ENCODE measurements around the gene LONRF2. TPM values are rescaled to one million over a fixed set of nuclear protein-coding genes. Genes with fewer than 3 reads are reported as not detected.
A peak's percentile ranks its signal among the peaks of the same experiment; 100 is the strongest.

The LONRF2 gene
- polyA plus RNA-seq, 2 donors, result 0.33 to 0.51 TPM

GRCh38 chr2:100303744-100304143, 18.6 kb downstream of the LONRF2 start:
- peaks cover 0 to 2% of the 10 kb centered on the region in 2 donors for H3K9me3 ChIP-seq (ENCODE audit: control insufficient read depth in 2 of 2, insufficient read depth in 1 of 2, low read depth in 1 of 2, low read length in 1 of 2)
- no peaks in the 10 kb centered on the region for H3K36me3 ChIP-seq (ENCODE audit: control insufficient read depth in 2 of 2, insufficient read depth in 2 of 2, low read length in 1 of 2)
- H3K4me3 ChIP-seq (ENCODE audit: low read depth in 1 of 2, low read length in 2 of 2), result no peak overlapping the region
- 89 to 95% methylated on average over 1 of the region's 1 CpG for WGBS, 2 donors
- no peak overlapping the region for H3K27ac ChIP-seq (ENCODE audit: low read depth in 2 of 2, low read length in 1 of 2)
- H3K4me1 ChIP-seq (ENCODE audit: control insufficient read depth in 2 of 2, insufficient read depth in 2 of 2, low read length in 1 of 2), result no peaks in the 10 kb centered on the region
- H3K27me3 ChIP-seq (ENCODE audit: control insufficient read depth in 1 of 2, insufficient read depth in 2 of 2, low read length in 2 of 2), result no peaks in the 10 kb centered on the region

GRCh38 chr2:100302585-100302892, 19.8 kb downstream of the LONRF2 start:
- Histone ChIP-seq H3K4me3 (ENCODE audit: low read depth in 1 of 2, low read length in 2 of 2) (no peak overlapping the region), H3K27me3 (ENCODE audit: control insufficient read depth in 1 of 2, insufficient read depth in 2 of 2, low read length in 2 of 2) (no peaks in the 10 kb centered on the region), H3K4me1 (ENCODE audit: control insufficient read depth in 2 of 2, insufficient read depth in 2 of 2, low read length in 1 of 2) (no peaks in the 10 kb centered on the region), H3K9me3 (ENCODE audit: control insufficient read depth in 2 of 2, insufficient read depth in 1 of 2, low read depth in 1 of 2, low read length in 1 of 2) (peaks cover 0 to 2% of the 10 kb centered on the region in 2 donors), H3K27ac (ENCODE audit: low read depth in 2 of 2, low read length in 1 of 2) (no peak overlapping the region), H3K36me3 (ENCODE audit: control insufficient read depth in 2 of 2, insufficient read depth in 2 of 2, low read length in 1 of 2) (no peaks in the 10 kb centered on the region)
- 62 to 73% methylated on average over 3 of the region's 3 CpGs for whole genome bisulfite sequencing, 2 donors

GRCh38 chr2:100301881-100302584, 20.3 kb downstream of the LONRF2 start:
- 78 to 82% methylated on average over 7 of the region's 7 CpGs for WGBS, 2 donors
- H3K36me3 ChIP-seq (ENCODE audit: control insufficient read depth in 2 of 2, insufficient read depth in 2 of 2, low read length in 1 of 2), result no peaks in the 10 kb centered on the region

GRCh38 chr2:100299548-100299947, 22.8 kb downstream of the LONRF2 start:
- Histone ChIP-seq H3K27ac (ENCODE audit: low read depth in 2 of 2, low read length in 1 of 2) (no peak overlapping the region), H3K27me3 (ENCODE audit: control insufficient read depth in 1 of 2, insufficient read depth in 2 of 2, low read length in 2 of 2) (no peaks in the 10 kb centered on the region), H3K36me3 (ENCODE audit: control insufficient read depth in 2 of 2, insufficient read depth in 2 of 2, low read length in 1 of 2) (no peaks in the 10 kb centered on the region), H3K9me3 (ENCODE audit: control insufficient read depth in 2 of 2, insufficient read depth in 1 of 2, low read depth in 1 of 2, low read length in 1 of 2) (peaks cover 0 to 2% of the 10 kb centered on the region in 2 donors), H3K4me1 (ENCODE audit: control insufficient read depth in 2 of 2, insufficient read depth in 2 of 2, low read length in 1 of 2) (no peaks in the 10 kb centered on the region), H3K4me3 (ENCODE audit: low read depth in 1 of 2, low read length in 2 of 2) (no peak overlapping the region)
- 85 to 92% methylated on average over 5 of the region's 5 CpGs for WGBS, 2 donors

More at GRCh38 chr2:100301881-100302584, 20.3 kb downstream of the LONRF2 start:
- Histone ChIP-seq H3K9me3 (ENCODE audit: control insufficient read depth in 2 of 2, insufficient read depth in 1 of 2, low read depth in 1 of 2, low read length in 1 of 2) (peaks cover 0 to 2% of the 10 kb centered on the region in 2 donors), H3K4me3 (ENCODE audit: low read depth in 1 of 2, low read length in 2 of 2) (no peak overlapping the region), H3K4me1 (ENCODE audit: control insufficient read depth in 2 of 2, insufficient read depth in 2 of 2, low read length in 1 of 2) (no peaks in the 10 kb centered on the region), H3K27ac (ENCODE audit: low read depth in 2 of 2, low read length in 1 of 2) (no peak overlapping the region), H3K27me3 (ENCODE audit: control insufficient read depth in 1 of 2, insufficient read depth in 2 of 2, low read length in 2 of 2) (no peaks in the 10 kb centered on the region)

- no peaks in the 10 kb centered on the region for H3K27me3 ChIP-seq (ENCODE audit: control insufficient read depth in 1 of 2, insufficient read depth in 2 of 2, low read length in 2 of 2)
- H3K36me3 ChIP-seq (ENCODE audit: control insufficient read depth in 2 of 2, insufficient read depth in 2 of 2, low read length in 1 of 2), result peaks cover 0 to 5% of the 10 kb centered on the region in 2 donors
- WGBS, 2 donors, result 94 to 97% methylated on average over 3 of the region's 3 CpGs
- no peak overlapping the region for H3K4me3 ChIP-seq (ENCODE audit: low read depth in 1 of 2, low read length in 2 of 2)
- H3K9me3 ChIP-seq (ENCODE audit: control insufficient read depth in 2 of 2, insufficient read depth in 1 of 2, low read depth in 1 of 2, low read length in 1 of 2), result peaks cover 0 to 2% of the 10 kb centered on the region in 2 donors
- no peaks in the 10 kb centered on the region for H3K4me1 ChIP-seq (ENCODE audit: control insufficient read depth in 2 of 2, insufficient read depth in 2 of 2, low read length in 1 of 2)
- no peak overlapping the region for H3K27ac ChIP-seq (ENCODE audit: low read depth in 2 of 2, low read length in 1 of 2)
Observed at GRCh38 chr2:100297511-100297910, 24.8 kb downstream of the LONRF2 start.

- Histone ChIP-seq H3K27ac (ENCODE audit: low read depth in 2 of 2, low read length in 1 of 2) (no peak overlapping the region), H3K27me3 (ENCODE audit: control insufficient read depth in 1 of 2, insufficient read depth in 2 of 2, low read length in 2 of 2) (no peaks in the 10 kb centered on the region), H3K4me1 (ENCODE audit: control insufficient read depth in 2 of 2, insufficient read depth in 2 of 2, low read length in 1 of 2) (peaks cover 0 to 6% of the 10 kb centered on the region in 2 donors), H3K9me3 (ENCODE audit: control insufficient read depth in 2 of 2, insufficient read depth in 1 of 2, low read depth in 1 of 2, low read length in 1 of 2) (no peaks in the 10 kb centered on the region), H3K4me3 (ENCODE audit: low read depth in 1 of 2, low read length in 2 of 2) (no peak overlapping the region), H3K36me3 (ENCODE audit: control insufficient read depth in 2 of 2, insufficient read depth in 2 of 2, low read length in 1 of 2) (peaks cover 0 to 5% of the 10 kb centered on the region in 2 donors)
- 88 to 93% methylated on average over 9 of the region's 9 CpGs for WGBS, 2 donors
Observed at GRCh38 chr2:100294162-100294497, 28.2 kb downstream of the LONRF2 start.

- Histone ChIP-seq H3K4me1 (ENCODE audit: control insufficient read depth in 2 of 2, insufficient read depth in 2 of 2, low read length in 1 of 2) (peaks cover 0 to 6% of the 10 kb centered on the region in 2 donors), H3K4me3 (ENCODE audit: low read depth in 1 of 2, low read length in 2 of 2) (no peak overlapping the region), H3K9me3 (ENCODE audit: control insufficient read depth in 2 of 2, insufficient read depth in 1 of 2, low read depth in 1 of 2, low read length in 1 of 2) (no peaks in the 10 kb centered on the region), H3K27me3 (ENCODE audit: control insufficient read depth in 1 of 2, insufficient read depth in 2 of 2, low read length in 2 of 2) (no peaks in the 10 kb centered on the region), H3K27ac (ENCODE audit: low read depth in 2 of 2, low read length in 1 of 2) (no peak overlapping the region), H3K36me3 (ENCODE audit: control insufficient read depth in 2 of 2, insufficient read depth in 2 of 2, low read length in 1 of 2) (peaks cover 0 to 5% of the 10 kb centered on the region in 2 donors)
- WGBS, 2 donors, result 89 to 91% methylated on average over 9 of the region's 9 CpGs
Observed at GRCh38 chr2:100293341-100294161, 28.8 kb downstream of the LONRF2 start.

GRCh38 chr2:100292022-100292580, 30.2 kb downstream of the LONRF2 start:
- H3K27me3 ChIP-seq (ENCODE audit: control insufficient read depth in 1 of 2, insufficient read depth in 2 of 2, low read length in 2 of 2), result no peaks in the 10 kb centered on the region
- H3K4me1 ChIP-seq (ENCODE audit: control insufficient read depth in 2 of 2, insufficient read depth in 2 of 2, low read length in 1 of 2), result peaks cover 0 to 6% of the 10 kb centered on the region in 2 donors
- no peaks in the 10 kb centered on the region for H3K9me3 ChIP-seq (ENCODE audit: control insufficient read depth in 2 of 2, insufficient read depth in 1 of 2, low read depth in 1 of 2, low read length in 1 of 2)
- H3K4me3 ChIP-seq (ENCODE audit: low read depth in 1 of 2, low read length in 2 of 2), result no peak overlapping the region
- 23 to 40% methylated on average over 4 of the region's 4 CpGs for WGBS, 2 donors
- H3K27ac ChIP-seq (ENCODE audit: low read depth in 2 of 2, low read length in 1 of 2), result peak overlapping the region in 1 of 2 donors; percentile 22
- peaks cover 0 to 5% of the 10 kb centered on the region in 2 donors for H3K36me3 ChIP-seq (ENCODE audit: control insufficient read depth in 2 of 2, insufficient read depth in 2 of 2, low read length in 1 of 2)

- 53% methylated on average over 13 of the region's 13 CpGs for WGBS, 2 donors
Observed at GRCh38 chr2:100291152-100291970, 30.9 kb downstream of the LONRF2 start.

More at GRCh38 chr2:100291152-100291970, 30.9 kb downstream of the LONRF2 start:
- Histone ChIP-seq H3K27ac (ENCODE audit: low read depth in 2 of 2, low read length in 1 of 2) (peak overlapping the region; percentile 16 to 22), H3K4me3 (ENCODE audit: low read depth in 1 of 2, low read length in 2 of 2) (no peak overlapping the region), H3K27me3 (ENCODE audit: control insufficient read depth in 1 of 2, insufficient read depth in 2 of 2, low read length in 2 of 2) (no peaks in the 10 kb centered on the region), H3K9me3 (ENCODE audit: control insufficient read depth in 2 of 2, insufficient read depth in 1 of 2, low read depth in 1 of 2, low read length in 1 of 2) (no peaks in the 10 kb centered on the region), H3K4me1 (ENCODE audit: control insufficient read depth in 2 of 2, insufficient read depth in 2 of 2, low read length in 1 of 2) (peaks cover 0 to 6% of the 10 kb centered on the region in 2 donors), H3K36me3 (ENCODE audit: control insufficient read depth in 2 of 2, insufficient read depth in 2 of 2, low read length in 1 of 2) (peaks cover 0 to 5% of the 10 kb centered on the region in 2 donors)

Data from esophagus (tissue), 2 donors.